GM10266 (cell line): ENCODE data around the gene TPPP.

Source experiments
- DNase-seq: peaks from one replicate; pipeline ENCODE4 v3.0.0; 2012; ENCODE audit errors: extremely low spot score
- CTCF ChIP-seq: IDR thresholded peaks from 2 replicates; pipeline ENCODE4 v1.5.1; 2012; ENCODE audit warnings: mild to moderate bottlenecking, low read depth; ENCODE audit not compliant: control insufficient read depth, insufficient read depth; ENCODE audit errors: missing control alignments

Gene TPPP

GRCh38 chr5:675871-676698 is 17.1 kb downstream of the TPPP start:
- TF ChIP-seq CTCF = no peak
- DNase-seq = no peak

GRCh38 chr5:675111-675870 is 17.9 kb downstream of the TPPP start:
- no peak for DNase-seq
- TF ChIP-seq CTCF = no peak

GRCh38 chr5:674630-675011 is 18.5 kb downstream of the TPPP start:
- no peak for TF ChIP-seq CTCF
- no peak for DNase-seq

GRCh38 chr5:673831-674629 is 19.1 kb downstream of the TPPP start:
- DNase-seq = no peak
- TF ChIP-seq CTCF = no peak

GRCh38 chr5:673161-673830 is 19.9 kb downstream of the TPPP start:
- DNase-seq = no peak
- TF ChIP-seq CTCF = no peak

- peak; percentile 61 for DNase-seq
- no peak for TF ChIP-seq CTCF
These were observed 20.6 kb downstream of the TPPP start for GRCh38 chr5:672329-673160.
